GM10266 (cell line): Measurements from ENCODE around the gene MRC1.

ENCODE experiments used
- DNase-seq: peaks from one replicate; pipeline ENCODE4 v3.0.0; 2012; ENCODE audit errors: extremely low spot score
- TF ChIP-seq, protein P1 (sequence below): IDR thresholded peaks from 2 replicates; pipeline ENCODE4 v1.5.1; 2012; ENCODE audit warnings: mild to moderate bottlenecking, low read depth; ENCODE audit not compliant: control insufficient read depth, insufficient read depth; ENCODE audit errors: missing control alignments

The MRC1 gene

DNA sequence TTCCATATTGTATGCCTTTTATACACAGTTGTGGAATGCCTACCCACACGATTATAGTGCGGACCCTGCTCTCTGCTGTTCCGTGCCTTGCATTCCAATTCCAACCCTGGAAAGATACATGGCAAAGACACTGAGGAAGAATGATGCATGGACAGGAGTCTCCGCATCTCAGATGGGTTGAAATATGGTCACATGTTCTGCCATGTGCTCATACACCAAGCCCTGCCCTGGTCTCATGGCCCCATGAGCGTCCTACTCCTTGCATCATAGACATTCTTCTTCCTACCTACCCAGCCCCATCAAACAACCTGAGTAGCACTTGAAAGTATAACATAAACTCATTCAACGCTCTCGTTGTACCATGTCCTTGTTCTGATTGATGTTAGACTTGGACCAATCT, 148.9 kb downstream of the MRC1 start:
- no peak for DNase-seq
- TF ChIP-seq, protein P1, sequence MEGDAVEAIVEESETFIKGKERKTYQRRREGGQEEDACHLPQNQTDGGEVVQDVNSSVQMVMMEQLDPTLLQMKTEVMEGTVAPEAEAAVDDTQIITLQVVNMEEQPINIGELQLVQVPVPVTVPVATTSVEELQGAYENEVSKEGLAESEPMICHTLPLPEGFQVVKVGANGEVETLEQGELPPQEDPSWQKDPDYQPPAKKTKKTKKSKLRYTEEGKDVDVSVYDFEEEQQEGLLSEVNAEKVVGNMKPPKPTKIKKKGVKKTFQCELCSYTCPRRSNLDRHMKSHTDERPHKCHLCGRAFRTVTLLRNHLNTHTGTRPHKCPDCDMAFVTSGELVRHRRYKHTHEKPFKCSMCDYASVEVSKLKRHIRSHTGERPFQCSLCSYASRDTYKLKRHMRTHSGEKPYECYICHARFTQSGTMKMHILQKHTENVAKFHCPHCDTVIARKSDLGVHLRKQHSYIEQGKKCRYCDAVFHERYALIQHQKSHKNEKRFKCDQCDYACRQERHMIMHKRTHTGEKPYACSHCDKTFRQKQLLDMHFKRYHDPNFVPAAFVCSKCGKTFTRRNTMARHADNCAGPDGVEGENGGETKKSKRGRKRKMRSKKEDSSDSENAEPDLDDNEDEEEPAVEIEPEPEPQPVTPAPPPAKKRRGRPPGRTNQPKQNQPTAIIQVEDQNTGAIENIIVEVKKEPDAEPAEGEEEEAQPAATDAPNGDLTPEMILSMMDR, result no peak

DNA sequence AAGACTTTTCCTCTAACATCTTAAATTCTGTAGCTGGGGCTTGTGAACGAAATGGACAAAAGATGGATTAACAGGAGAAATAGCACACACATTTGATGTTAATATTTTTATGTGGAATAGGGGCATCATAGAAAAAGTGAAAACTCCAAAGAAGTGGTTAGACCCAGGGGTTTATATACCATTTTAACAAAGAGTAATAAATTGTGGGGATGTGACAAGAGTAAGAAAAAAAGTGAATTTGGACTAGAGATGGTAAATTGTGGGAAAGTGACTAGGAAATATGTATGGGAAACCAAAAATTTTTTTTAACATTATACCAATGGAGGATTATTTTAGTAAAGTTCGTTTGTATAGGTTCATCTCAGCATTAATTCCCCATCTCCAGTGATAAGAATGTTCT, 150.7 kb downstream of the MRC1 start:
- no peak for DNase-seq
- TF ChIP-seq, protein P1, result no peak
